ENCODE data around the gene TGIF1.
"Not testable (repeated sequence)": the region's sequence is repeated elsewhere in the genome, so short reads cannot be mapped to it uniquely, and the experiment has no call there.

The TGIF1 gene

DNA sequence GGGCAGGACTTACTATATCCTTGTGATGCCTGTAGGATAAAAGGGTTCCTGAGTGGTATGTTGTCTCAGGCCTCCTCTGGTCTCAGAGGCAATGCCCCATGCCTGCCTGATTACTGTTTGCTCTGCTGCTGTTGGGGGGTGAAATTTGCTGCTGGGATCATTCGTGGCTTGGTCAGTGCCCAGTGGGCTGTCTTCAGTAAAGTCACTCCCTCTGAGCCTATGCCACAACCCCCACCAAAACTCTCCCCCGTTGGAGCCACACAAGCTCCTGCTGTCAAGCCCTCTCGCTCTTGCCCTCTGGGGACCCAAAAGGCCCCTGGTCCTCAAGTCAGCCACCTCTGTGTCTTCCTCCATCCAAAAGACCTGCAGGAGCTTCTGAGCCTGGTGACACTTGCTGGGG is 38.6 kb upstream of the TGIF1 start:
- no peak for TF ChIP-seq Cebpa-rat (IDR thresholded peaks at IDR 0.05)
- H4K20me1 ChIP-seq: no peaks in the 10 kb centered on the region
- H3K4me2 ChIP-seq: no peak overlapping the region

DNA sequence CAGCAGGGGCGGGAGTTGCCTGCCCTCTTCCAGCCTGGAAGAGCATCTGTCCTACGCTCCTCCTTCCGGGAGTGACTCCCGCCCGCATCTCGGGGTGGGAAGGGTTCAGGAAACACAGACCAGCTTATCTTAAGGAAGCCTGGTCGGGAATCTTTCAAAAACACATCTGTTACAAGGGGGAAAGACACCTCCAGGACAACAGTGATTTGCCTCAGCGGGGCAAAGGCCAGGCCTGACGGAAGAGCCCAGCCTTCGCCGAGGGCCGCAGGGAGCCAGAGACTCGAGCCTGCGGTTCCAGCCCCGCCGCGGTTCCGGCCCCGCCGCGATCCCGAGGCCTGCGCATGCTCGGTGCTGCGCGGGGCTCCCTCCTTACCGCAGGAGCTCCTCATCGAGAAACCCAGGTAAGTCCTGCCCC is 38.1 kb upstream of the TGIF1 start:
- H3K4me1 ChIP-seq: no peaks in the 10 kb centered on the region
- H3K27ac ChIP-seq: no peak overlapping the region
- H3K9ac ChIP-seq: no peak overlapping the region
- H3K27me3 ChIP-seq: no peaks in the 10 kb centered on the region
- no peaks in the 10 kb centered on the region for H3K9me3 ChIP-seq
- no peak for TF ChIP-seq Cebpa-rat (IDR thresholded peaks at IDR 0.05)
- H3K4me2 ChIP-seq: no peak overlapping the region
- no peaks in the 10 kb centered on the region for H3K36me3 ChIP-seq
- H4K20me1 ChIP-seq: no peaks in the 10 kb centered on the region
- H3K4me3 ChIP-seq: no peak overlapping the region

More for the DNA sequence above, 38.6 kb upstream of the TGIF1 start:
- no peaks in the 10 kb centered on the region for H3K9me3 ChIP-seq
- no peak overlapping the region for H3K4me3 ChIP-seq
- H3K36me3 ChIP-seq: no peaks in the 10 kb centered on the region
- no peaks in the 10 kb centered on the region for H3K27me3 ChIP-seq
- H3K9ac ChIP-seq: no peak overlapping the region
- 0 out of 2 replicates have a peak, but pooled peaks cover under 1% of the 10 kb centered on the region for H3K4me1 ChIP-seq
- no peak overlapping the region for H3K27ac ChIP-seq

DNA sequence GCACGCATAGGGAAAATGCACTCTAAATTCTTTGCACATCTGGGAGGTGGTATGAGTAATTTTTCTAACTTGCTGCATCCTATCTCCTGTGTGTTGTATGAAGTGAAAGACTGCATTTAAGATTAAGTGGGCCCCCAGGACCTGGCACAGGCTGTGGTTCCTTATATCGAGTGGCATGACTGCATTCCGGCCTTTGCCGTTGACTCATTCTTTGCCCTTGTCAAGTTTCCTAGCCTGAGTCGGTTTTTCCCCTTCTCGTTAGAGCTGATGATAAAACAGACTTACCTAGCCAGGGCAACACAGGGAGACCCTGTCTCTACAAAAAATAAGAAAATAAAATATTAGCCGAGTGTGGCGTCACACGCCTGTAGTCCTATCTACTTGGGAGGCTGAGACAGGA is 37.4 kb upstream of the TGIF1 start:
- not testable (repeated sequence) for H3K27ac ChIP-seq, H3K9ac ChIP-seq, H3K27me3 ChIP-seq, H3K9me3 ChIP-seq, H3K4me2 ChIP-seq, H3K4me3 ChIP-seq, H4K20me1 ChIP-seq, H3K4me1 ChIP-seq, H3K36me3 ChIP-seq

DNA sequence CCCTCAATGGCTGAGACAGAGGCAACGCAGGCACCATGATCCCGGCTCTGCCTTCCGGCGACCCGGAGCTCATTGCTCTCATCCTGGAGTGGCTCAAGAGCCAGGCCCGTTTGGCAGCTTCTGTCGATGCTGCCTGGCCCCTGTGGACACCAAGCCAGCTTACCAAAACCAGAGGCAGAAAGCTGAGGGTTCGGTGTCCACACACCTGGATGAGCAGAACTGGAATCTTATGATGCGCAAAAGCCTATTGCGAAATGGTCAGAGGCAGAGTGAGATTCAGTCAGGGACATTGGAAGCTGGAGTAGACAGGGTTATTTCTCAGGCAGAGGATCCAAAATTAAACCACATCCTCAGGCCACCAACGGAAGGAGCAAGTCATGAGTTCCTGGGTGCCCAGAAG is 34.9 kb upstream of the TGIF1 start:
- no peak overlapping the region for H3K4me3 ChIP-seq
- H3K9me3 ChIP-seq: peaks cover 7% of the 10 kb centered on the region
- no peaks in the 10 kb centered on the region for H3K36me3 ChIP-seq
- no peaks in the 10 kb centered on the region for H3K27me3 ChIP-seq
- no peak overlapping the region for H3K27ac ChIP-seq
- H3K4me2 ChIP-seq: no peak overlapping the region
- no peaks in the 10 kb centered on the region for H3K4me1 ChIP-seq
- no peaks in the 10 kb centered on the region for H4K20me1 ChIP-seq
- no peak for TF ChIP-seq Cebpa-rat (IDR thresholded peaks at IDR 0.05)
- H3K9ac ChIP-seq: no peak overlapping the region

DNA sequence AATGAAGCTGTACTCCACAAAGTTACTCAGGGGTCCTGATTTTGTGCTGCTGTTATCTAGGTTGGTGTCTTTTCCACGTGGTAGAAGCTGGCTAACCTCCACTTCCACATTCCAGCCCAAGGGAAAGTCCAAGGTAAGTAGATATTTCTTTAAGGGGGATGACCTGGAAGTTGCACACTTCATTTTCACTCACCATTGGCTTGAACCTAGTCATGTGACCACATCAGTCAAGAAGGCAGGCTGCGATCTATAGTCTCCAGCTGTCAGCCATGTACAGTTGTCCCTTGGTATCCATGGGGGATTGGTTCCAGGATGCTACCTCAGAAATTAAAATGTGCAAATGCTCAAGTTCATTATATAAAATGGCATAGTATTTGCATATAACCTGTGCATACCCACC is 31.9 kb upstream of the TGIF1 start:
- no peaks in the 10 kb centered on the region for H3K4me1 ChIP-seq
- H4K20me1 ChIP-seq: no peaks in the 10 kb centered on the region
- no peak overlapping the region for H3K4me2 ChIP-seq
- no peak overlapping the region for H3K27ac ChIP-seq
- H3K4me3 ChIP-seq: no peak overlapping the region
- peaks cover 8% of the 10 kb centered on the region for H3K9me3 ChIP-seq
- no peaks in the 10 kb centered on the region for H3K36me3 ChIP-seq
- TF ChIP-seq Cebpa-rat (IDR thresholded peaks at IDR 0.05): no peak
- no peaks in the 10 kb centered on the region for H3K27me3 ChIP-seq
- no peak overlapping the region for H3K9ac ChIP-seq

DNA sequence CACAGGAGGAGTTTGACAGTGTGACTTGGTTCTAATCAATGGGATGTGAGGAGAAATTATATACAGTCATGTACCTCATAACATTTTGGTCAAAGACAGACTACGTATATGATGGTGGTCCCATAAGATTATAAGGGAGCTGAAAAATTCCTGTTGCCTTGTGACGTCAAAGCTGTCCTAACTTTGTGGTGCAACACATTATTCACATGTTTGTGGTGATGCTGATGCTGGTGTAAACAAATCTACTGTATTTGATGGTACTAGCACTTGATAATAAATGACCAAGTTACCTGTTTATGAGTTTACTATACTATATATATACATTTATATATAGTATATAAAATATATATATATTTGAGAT is 29.1 kb upstream of the TGIF1 start:
- Histone ChIP-seq H3K36me3 (no peaks in the 10 kb centered on the region), H3K9me3 (peaks cover 8% of the 10 kb centered on the region), H3K9ac (no peak overlapping the region), H4K20me1 (no peaks in the 10 kb centered on the region), H3K27me3 (no peaks in the 10 kb centered on the region), H3K27ac (no peak overlapping the region), H3K4me3 (no peak overlapping the region), H3K4me2 (no peak overlapping the region), H3K4me1 (no peaks in the 10 kb centered on the region)
- TF ChIP-seq Cebpa-rat (IDR thresholded peaks at IDR 0.05): no peak

DNA sequence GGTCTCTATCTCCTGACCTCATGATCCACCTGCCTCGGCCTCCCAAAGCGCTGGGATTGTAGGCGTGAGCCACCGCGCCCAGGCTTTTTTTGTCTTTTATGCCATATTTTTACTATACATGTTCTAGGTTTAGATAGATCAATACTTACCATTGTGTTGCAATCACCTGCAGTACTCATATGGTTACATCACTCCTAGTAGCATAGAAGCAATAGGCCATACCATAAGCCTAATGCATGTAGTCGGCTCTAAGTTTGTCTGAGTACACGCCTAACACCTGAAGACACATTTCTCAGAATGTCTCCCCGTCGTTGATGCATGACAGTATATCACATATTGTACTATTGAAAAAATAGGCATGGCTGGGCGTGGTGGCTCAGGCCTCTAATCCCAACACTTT is 27.1 kb upstream of the TGIF1 start:
- Histone ChIP-seq H3K4me2 (no peak overlapping the region), H3K4me1 (no peaks in the 10 kb centered on the region), H4K20me1 (no peaks in the 10 kb centered on the region), H3K27me3 (no peaks in the 10 kb centered on the region), H3K27ac (no peak overlapping the region), H3K9ac (no peak overlapping the region), H3K36me3 (no peaks in the 10 kb centered on the region), H3K4me3 (no peak overlapping the region), H3K9me3 (peaks cover 8% of the 10 kb centered on the region)
- TF ChIP-seq Cebpa-rat (IDR thresholded peaks at IDR 0.05): no peak

DNA sequence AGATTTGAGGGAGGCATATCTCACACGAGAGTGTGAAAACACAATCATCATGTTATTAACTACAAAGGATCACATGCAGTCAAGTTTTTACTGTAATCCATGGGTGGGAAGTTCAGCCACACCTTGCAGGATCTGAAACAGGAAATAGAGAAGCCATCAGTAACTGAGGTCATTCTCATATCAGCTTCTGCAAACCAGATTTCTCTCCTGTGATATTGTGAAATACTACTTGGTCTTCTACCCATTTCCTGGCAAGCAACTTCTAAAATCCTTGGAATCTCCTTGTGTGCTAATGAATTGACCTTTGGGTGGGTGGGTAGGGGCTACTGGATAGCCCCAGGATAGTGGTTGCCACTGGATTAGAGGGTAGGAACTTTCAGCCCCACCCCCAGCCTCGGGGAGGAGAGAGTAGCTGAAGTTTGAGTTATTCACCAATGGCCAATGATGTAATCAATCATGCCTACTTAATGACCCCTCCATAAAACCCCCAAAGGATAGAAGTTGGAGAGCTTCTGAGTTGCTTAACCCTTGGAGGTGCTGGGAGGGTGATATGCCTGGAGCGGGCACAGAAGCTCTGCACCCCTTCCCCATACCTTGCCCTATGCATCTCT is 25.6 kb upstream of the TGIF1 start:
- no peak overlapping the region for H3K9ac ChIP-seq
- H3K9me3 ChIP-seq: peaks cover 8% of the 10 kb centered on the region
- H3K4me3 ChIP-seq: no peak overlapping the region
- H3K36me3 ChIP-seq: no peaks in the 10 kb centered on the region
- H3K27me3 ChIP-seq: no peaks in the 10 kb centered on the region
- no peak for TF ChIP-seq Cebpa-rat (IDR thresholded peaks at IDR 0.05)
- H3K27ac ChIP-seq: no peak overlapping the region
- H3K4me1 ChIP-seq: no peaks in the 10 kb centered on the region
- no peak overlapping the region for H3K4me2 ChIP-seq
- no peaks in the 10 kb centered on the region for H4K20me1 ChIP-seq

DNA sequence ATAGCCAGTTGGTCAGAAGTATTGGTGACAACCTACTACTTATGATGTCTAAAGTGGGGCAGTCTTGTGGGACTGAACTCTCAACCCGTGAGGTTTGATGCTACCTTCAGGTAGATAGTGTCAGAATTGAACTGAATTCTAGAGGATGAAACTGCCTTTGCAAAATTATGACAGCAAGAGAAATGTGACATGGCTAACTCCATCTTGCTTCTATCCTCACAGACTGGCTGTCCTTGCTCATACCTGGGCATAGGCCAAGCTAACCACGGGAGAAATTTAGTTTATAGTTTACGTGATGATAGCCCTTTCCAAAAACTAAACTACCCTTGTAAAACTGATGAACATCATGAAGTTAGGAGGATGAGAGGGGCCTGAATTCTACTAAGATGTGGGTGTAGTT is 24.9 kb upstream of the TGIF1 start:
- Histone ChIP-seq H3K4me2 (no peak overlapping the region), H3K9ac (no peak overlapping the region), H3K4me1 (no peaks in the 10 kb centered on the region), H3K27me3 (no peaks in the 10 kb centered on the region), H3K36me3 (no peaks in the 10 kb centered on the region), H3K9me3 (peaks cover 3% of the 10 kb centered on the region), H4K20me1 (no peaks in the 10 kb centered on the region), H3K4me3 (no peak overlapping the region), H3K27ac (no peak overlapping the region)
- TF ChIP-seq Cebpa-rat (IDR thresholded peaks at IDR 0.05): no peak

DNA sequence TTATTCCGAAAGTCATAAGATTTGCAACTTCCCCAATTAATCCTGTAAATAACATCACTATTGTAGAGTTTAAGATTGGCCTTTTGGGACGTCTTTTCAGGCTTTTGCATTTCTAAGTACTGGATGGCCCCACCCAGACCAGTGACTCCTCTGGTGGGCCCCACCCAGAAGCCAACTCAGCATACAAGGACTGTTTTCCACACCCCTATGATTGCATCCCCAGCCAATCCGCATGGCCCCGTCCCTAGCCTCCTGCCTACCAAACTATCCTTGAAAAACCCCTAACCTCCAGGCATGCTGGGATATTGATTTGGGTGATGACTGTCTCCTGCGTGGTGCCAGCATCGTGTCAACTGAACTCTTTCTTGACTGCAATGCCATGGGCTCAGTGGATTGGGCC is 24.5 kb upstream of the TGIF1 start:
- H3K27me3 ChIP-seq: no peaks in the 10 kb centered on the region
- H3K36me3 ChIP-seq: no peaks in the 10 kb centered on the region
- no peak overlapping the region for H3K27ac ChIP-seq
- H3K9ac ChIP-seq: no peak overlapping the region
- no peak overlapping the region for H3K4me2 ChIP-seq
- TF ChIP-seq Cebpa-rat (IDR thresholded peaks at IDR 0.05): no peak
- H3K4me1 ChIP-seq: no peaks in the 10 kb centered on the region
- H3K9me3 ChIP-seq: no peaks in the 10 kb centered on the region
- H3K4me3 ChIP-seq: no peak overlapping the region
- H4K20me1 ChIP-seq: no peaks in the 10 kb centered on the region

DNA sequence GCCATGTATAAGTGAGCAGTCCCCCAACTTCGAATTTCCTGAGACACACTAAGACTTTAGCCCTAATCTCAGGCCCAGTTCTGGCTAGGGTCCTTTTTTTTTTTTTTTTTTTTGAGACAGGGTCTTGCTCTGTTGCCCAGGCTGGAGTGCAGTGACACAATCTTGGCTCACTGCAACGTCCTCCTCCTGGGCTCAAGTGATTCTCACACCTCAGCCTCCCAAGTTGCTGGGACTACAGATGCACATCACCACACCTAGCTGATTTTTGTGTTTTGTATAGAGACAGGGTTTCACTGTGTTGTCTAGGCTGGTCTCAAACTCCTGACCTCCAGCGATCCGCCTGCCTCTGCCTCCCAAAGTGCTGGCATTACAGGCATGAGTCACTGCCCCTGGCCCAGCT is 23.9 kb upstream of the TGIF1 start:
- Histone ChIP-seq H3K27me3 (no peaks in the 10 kb centered on the region), H3K4me3 (no peak overlapping the region), H3K4me2 (no peak overlapping the region), H3K4me1 (no peaks in the 10 kb centered on the region), H4K20me1 (no peaks in the 10 kb centered on the region), H3K9ac (no peak overlapping the region), H3K36me3 (no peaks in the 10 kb centered on the region), H3K27ac (no peak overlapping the region), H3K9me3 (no peaks in the 10 kb centered on the region)
- no peak for TF ChIP-seq Cebpa-rat (IDR thresholded peaks at IDR 0.05)
